ENCODE measurements around the gene CERS6. TPM values are rescaled to one million over a fixed set of nuclear protein-coding genes. Genes with fewer than 3 reads are reported as not detected.
A peak's percentile ranks its signal among the peaks of the same experiment; 100 is the strongest.

Gene CERS6
- total RNA-seq, 3 donors from 2014 or later: 36.4 to 46.4 (median 44.8) TPM

GRCh38 chr2:168781191-168781817 lies 325.2 kb downstream of the CERS6 start:
- no peaks in the 10 kb centered on the region for H3K4me1 ChIP-seq
- no peaks in the 10 kb centered on the region for H3K27me3 ChIP-seq
- H3K9me3 ChIP-seq: no peaks in the 10 kb centered on the region
- TF ChIP-seq POLR2AphosphoS5 (IDR thresholded peaks at IDR 0.05) (no peak), POLR2A (IDR thresholded peaks at IDR 0.05) (no peak), CTCF (IDR thresholded peaks at IDR 0.05) (no peak)
- H3K4me3 ChIP-seq: no peak overlapping the region
- H3K27ac ChIP-seq: peak overlapping the region in 1 of 2 donors; percentile 21
- H3K36me3 ChIP-seq: no peaks in the 10 kb centered on the region
- DNase-seq (ENCODE audit: low spot score in 2 of 2): no peak
- intact Hi-C loops (cut with DNase I; ENCODE audit: low total_unique reads): no loop called here

- Histone ChIP-seq H3K27me3 (no peaks in the 10 kb centered on the region), H3K27ac (no peak overlapping the region), H3K36me3 (no peaks in the 10 kb centered on the region), H3K4me3 (no peak overlapping the region), H3K9me3 (no peaks in the 10 kb centered on the region), H3K4me1 (no peaks in the 10 kb centered on the region)
- TF ChIP-seq POLR2AphosphoS5 (IDR thresholded peaks at IDR 0.05) (no peak), POLR2A (IDR thresholded peaks at IDR 0.05) (no peak), CTCF (IDR thresholded peaks at IDR 0.05) (no peak)
- intact Hi-C loops (cut with DNase I; ENCODE audit: low total_unique reads): no loop called here
- no peak for DNase-seq (ENCODE audit: low spot score in 2 of 2)
Observed at GRCh38 chr2:168782271-168782670, 326.2 kb downstream of the CERS6 start.

- Histone ChIP-seq H3K4me1 (no peaks in the 10 kb centered on the region), H3K9me3 (no peaks in the 10 kb centered on the region), H3K4me3 (no peak overlapping the region), H3K27ac (no peak overlapping the region), H3K36me3 (no peaks in the 10 kb centered on the region), H3K27me3 (no peaks in the 10 kb centered on the region)
- intact Hi-C loops (cut with DNase I; ENCODE audit: low total_unique reads): no loop called here
- no peak for TF ChIP-seq CTCF (IDR thresholded peaks at IDR 0.05)
- no peak for TF ChIP-seq POLR2A (IDR thresholded peaks at IDR 0.05)
- no peak for TF ChIP-seq POLR2AphosphoS5 (IDR thresholded peaks at IDR 0.05)
- DNase-seq (ENCODE audit: low spot score in 2 of 2): no peak
Observed at GRCh38 chr2:168784993-168785392, 328.9 kb downstream of the CERS6 start.

GRCh38 chr2:168787098-168787781 lies 331.2 kb downstream of the CERS6 start:
- H3K9me3 ChIP-seq: no peaks in the 10 kb centered on the region
- intact Hi-C loops (cut with DNase I; ENCODE audit: low total_unique reads): no loop called here
- no peak overlapping the region for H3K27ac ChIP-seq
- H3K4me1 ChIP-seq: no peaks in the 10 kb centered on the region
- H3K4me3 ChIP-seq: no peak overlapping the region
- no peak for DNase-seq (ENCODE audit: low spot score in 2 of 2)
- no peaks in the 10 kb centered on the region for H3K36me3 ChIP-seq
- TF ChIP-seq CTCF (IDR thresholded peaks at IDR 0.05) (no peak), POLR2AphosphoS5 (IDR thresholded peaks at IDR 0.05) (no peak), POLR2A (IDR thresholded peaks at IDR 0.05) (no peak)
- H3K27me3 ChIP-seq: no peaks in the 10 kb centered on the region

GRCh38 chr2:168787782-168788376 lies 331.8 kb downstream of the CERS6 start:
- no peak overlapping the region for H3K27ac ChIP-seq
- H3K4me1 ChIP-seq: no peaks in the 10 kb centered on the region
- intact Hi-C loops (cut with DNase I; ENCODE audit: low total_unique reads): no loop called here
- H3K36me3 ChIP-seq: no peaks in the 10 kb centered on the region
- H3K9me3 ChIP-seq: no peaks in the 10 kb centered on the region
- no peak for DNase-seq (ENCODE audit: low spot score in 2 of 2)
- H3K27me3 ChIP-seq: no peaks in the 10 kb centered on the region
- TF ChIP-seq POLR2AphosphoS5 (IDR thresholded peaks at IDR 0.05): no peak
- no peak for TF ChIP-seq CTCF (IDR thresholded peaks at IDR 0.05)
- TF ChIP-seq POLR2A (IDR thresholded peaks at IDR 0.05): no peak
- no peak overlapping the region for H3K4me3 ChIP-seq

All from breast epithelium (tissue), 4 donors.